HG02870 (cell line): ENCODE measurements around the gene SLC25A34.

ENCODE experiments used
- ATAC-seq: cut with Tn5 transposase; IDR thresholded peaks from one replicate; pipeline ENCODE4 v1.9.1; 2021; ENCODE audit warnings: mild to moderate bottlenecking, moderate library complexity; ENCODE audit not compliant: unreplicated experiment

SLC25A34 gene

GRCh38 chr1:15712168-15712567 lies 23.9 kb upstream of the SLC25A34 start:
- no peak for ATAC-seq

- no peak for ATAC-seq
Measured at GRCh38 chr1:15714406-15715136, 21.5 kb upstream of the SLC25A34 start.

GRCh38 chr1:15717418-15718125 lies 18.5 kb upstream of the SLC25A34 start:
- ATAC-seq, result no peak

- no peak for ATAC-seq
Measured at GRCh38 chr1:15718199-15718601, 17.9 kb upstream of the SLC25A34 start.

- no peak for ATAC-seq
Measured at GRCh38 chr1:15719381-15720120, 16.5 kb upstream of the SLC25A34 start.

GRCh38 chr1:15720861-15721260 lies 15.2 kb upstream of the SLC25A34 start:
- no peak for ATAC-seq

- no peak for ATAC-seq
Measured at GRCh38 chr1:15722411-15722810, 13.6 kb upstream of the SLC25A34 start.

- ATAC-seq, result no peak
Measured at GRCh38 chr1:15722836-15723532, 13.1 kb upstream of the SLC25A34 start.

- ATAC-seq, result no peak
Measured at GRCh38 chr1:15723631-15724246, 12.3 kb upstream of the SLC25A34 start.

- no peak for ATAC-seq
Measured at GRCh38 chr1:15724949-15725880, 10.8 kb upstream of the SLC25A34 start.

- ATAC-seq, result no peak
Measured at GRCh38 chr1:15726508-15726907, 9.6 kb upstream of the SLC25A34 start.

GRCh38 chr1:15727021-15727420 lies 9.0 kb upstream of the SLC25A34 start:
- ATAC-seq, result no peak

GRCh38 chr1:15727424-15727823 lies 8.6 kb upstream of the SLC25A34 start:
- ATAC-seq, result no peak

- ATAC-seq, result no peak
Measured at GRCh38 chr1:15727866-15728534, 8.1 kb upstream of the SLC25A34 start.

- no peak for ATAC-seq
Measured at GRCh38 chr1:15728937-15729657, 7.0 kb upstream of the SLC25A34 start.

- no peak for ATAC-seq
Measured at GRCh38 chr1:15730423-15730822, 5.6 kb upstream of the SLC25A34 start.

GRCh38 chr1:15730936-15731335 lies 5.1 kb upstream of the SLC25A34 start:
- no peak for ATAC-seq
